CD4-positive, alpha-beta T cell treated with Interleukin-21 for 1 hour (primary cell): Measurements from ENCODE around the gene VRK3.
A peak's percentile ranks its signal among the peaks of the same experiment; 100 is the strongest.
"Not testable (repeated sequence)": the region's sequence is repeated elsewhere in the genome, so short reads cannot be mapped to it uniquely, and the experiment has no call there.

Experiments used
- DNase-seq: peaks from one replicate; pipeline ENCODE4 v3.0.0-alpha.2; 2020

The VRK3 gene

GRCh38 chr19:49986354-49986753 is 38.8 kb downstream of the VRK3 start:
- no peak for DNase-seq

DNA sequence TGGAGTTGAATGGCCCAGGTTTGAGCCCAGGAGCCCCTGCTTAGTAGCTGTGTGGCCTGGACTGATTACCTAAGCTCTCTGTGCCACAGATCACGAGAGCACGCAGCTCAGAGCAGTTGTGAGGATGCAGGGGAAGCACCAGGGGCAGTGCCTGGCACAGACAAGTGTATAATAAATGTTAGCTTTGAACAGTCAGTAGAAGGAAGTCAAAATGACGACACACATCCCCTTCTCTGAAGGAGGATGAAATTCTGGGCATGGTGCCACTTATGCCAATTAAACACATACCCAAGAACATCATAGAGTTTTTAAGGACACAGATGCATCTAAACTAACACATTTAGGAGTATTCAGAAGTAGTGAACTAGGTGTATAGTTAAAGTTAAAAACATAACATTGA is 39.3 kb downstream of the VRK3 start:
- no peak for DNase-seq

GRCh38 chr19:49984491-49984890 is 40.7 kb downstream of the VRK3 start:
- no peak for DNase-seq

DNA sequence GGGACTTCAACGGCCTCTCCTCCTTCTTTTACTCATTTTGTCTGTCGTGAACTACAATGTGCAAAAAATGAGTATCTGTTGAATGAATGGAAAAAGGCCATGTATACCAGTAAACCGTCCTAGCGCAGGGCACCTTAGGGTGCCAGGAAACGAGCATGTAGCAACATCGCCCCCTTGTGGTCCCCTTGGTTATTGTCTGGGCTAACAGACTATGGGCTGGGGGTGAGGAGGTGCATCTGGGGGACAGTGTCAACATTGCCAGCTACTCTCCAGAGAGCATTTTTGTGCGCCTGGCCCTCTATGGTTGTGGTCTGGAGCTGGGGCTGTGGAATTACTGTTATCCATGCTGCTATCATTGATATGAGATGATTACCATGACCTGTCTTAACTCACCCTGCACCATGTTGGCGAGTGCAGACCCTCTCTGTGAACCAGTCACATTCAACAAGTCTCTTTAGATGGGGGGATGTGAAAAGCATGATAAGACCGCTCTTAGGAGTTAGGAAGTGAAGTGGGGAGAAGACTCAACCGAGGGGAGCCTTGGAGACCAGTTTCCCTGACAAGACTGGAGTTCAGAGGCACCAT is 41.4 kb downstream of the VRK3 start:
- peak; percentile 77 for DNase-seq

- DNase-seq = no peak
Measured at GRCh38 chr19:49981603-49982593, 43.3 kb downstream of the VRK3 start.

DNA sequence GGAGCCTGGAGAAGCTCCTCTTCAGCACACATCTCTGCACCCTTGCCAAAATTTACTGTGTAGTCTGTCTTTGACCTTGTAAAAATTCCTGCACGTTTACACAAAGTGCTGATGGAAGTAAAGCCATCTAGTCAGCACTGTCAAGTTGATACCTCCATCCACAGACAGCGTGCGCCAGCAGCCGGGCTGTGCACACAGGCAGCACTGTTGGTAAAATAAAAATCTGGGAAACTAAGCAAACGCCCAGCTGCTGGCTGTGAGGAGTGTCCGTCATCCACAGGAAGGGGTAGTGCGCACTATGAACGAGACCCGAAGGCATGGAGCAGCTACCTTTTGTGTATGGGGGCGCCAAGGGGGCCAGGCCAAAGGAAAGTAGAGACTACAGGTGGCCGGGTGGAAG is 46.8 kb downstream of the VRK3 start:
- no peak for DNase-seq

GRCh38 chr19:49977881-49978280 is 47.3 kb downstream of the VRK3 start:
- no peak for DNase-seq

DNA sequence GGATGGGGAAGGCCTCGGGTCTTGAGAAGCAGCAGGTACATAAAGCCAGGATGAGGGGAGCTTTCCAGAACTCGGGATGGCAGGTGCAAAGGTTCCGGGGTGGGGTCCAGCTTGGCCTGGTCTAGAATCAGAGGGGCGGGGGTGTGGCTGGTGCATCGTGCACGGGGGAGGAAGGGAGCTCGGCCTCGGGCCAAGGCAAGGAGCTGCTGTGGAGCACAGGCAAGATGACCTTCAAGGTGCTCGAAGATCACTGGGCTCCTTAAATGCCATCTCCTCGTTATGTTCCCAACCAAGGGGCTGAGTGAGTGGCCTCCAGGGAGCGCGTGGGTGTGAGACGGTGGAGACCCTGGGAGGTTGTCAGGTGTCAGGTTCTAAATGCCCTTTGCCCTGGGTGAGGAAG is 48.1 kb downstream of the VRK3 start:
- DNase-seq = no peak

DNA sequence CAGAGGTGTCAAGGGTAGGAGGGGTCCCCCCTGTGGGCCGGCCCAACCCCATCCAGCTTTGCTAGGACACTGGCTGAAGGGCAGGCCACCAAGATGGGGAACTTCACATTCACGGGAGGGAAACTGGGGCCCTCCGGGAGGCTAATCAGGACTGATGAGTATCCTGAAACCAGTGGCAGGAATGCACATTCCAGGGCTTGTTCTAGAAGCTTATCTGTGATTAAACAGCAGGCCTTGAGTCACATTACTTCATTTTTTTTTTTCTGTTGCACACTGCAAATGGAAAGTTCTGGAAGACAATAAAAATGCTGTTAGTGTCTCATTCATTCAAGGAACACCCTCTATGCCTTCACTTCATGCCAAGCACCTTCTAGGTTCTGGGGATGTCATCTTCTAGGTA is 48.7 kb downstream of the VRK3 start:
- DNase-seq = no peak

DNA sequence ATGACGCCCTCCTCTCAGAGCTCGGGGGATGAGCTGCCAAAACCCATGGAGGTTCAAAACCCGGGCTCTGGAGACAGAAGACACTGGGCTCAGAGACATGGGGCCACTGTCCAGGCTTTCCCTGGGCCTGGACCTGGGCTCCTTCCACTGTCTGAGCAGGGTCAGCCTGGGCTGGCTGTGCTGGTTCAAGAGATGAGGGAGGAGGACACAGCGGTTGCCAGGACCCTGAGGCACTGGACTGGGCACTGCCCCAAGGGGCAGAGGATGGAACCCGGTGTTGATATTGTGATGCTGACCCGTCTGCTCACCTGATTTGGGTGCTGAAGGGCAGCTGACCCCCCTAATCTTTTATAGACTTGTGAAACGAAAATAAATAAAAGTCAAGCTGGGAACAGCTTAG is 50.1 kb downstream of the VRK3 start:
- no peak for DNase-seq

DNA sequence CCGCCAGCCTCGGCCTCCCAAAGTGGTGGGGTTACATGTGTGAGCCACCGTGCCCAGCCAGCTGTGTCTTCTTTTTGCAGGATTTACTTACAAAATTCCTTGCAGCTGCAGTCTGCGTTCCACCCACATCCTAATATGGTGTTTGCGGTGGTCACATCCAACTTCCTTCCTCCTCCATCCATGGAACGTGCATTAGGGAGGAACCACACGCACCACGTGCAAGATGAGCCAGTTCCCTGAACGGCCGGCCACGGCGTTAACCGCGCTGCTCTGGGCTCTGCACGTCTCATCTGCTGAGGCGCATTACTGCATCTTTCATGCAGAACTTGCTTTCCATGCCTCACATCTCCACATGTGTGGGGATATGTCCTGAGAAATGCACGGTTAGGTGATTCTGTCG is 51.2 kb downstream of the VRK3 start:
- no peak for DNase-seq

- no peak for DNase-seq
Measured at GRCh38 chr19:49972841-49973240, 52.3 kb downstream of the VRK3 start.

- no peak for DNase-seq
Measured at GRCh38 chr19:49971991-49972411, 53.2 kb downstream of the VRK3 start.

DNA sequence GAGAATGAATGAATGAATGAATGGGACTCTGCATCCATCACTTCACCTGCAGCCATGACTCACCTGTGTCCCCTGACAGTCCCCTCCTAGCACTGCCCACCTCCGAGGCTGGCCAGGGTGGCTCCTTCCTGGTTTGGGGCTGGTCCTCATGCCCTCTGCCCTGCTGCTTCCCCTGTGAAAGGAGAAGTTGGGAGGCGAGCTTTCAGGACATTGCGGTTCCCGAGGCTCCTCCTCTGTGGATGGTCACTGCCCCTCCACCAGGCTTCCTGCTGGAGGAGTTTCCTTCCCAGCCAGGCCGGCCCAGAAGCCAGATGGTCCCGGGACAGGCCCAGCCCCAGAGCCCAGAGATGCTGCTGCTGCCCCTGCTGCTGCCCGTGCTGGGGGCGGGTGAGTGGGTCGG is 55.8 kb downstream of the VRK3 start:
- DNase-seq = not testable (repeated sequence)

- DNase-seq = no peak
Measured at GRCh38 chr19:49968279-49968922, 56.8 kb downstream of the VRK3 start.

DNA sequence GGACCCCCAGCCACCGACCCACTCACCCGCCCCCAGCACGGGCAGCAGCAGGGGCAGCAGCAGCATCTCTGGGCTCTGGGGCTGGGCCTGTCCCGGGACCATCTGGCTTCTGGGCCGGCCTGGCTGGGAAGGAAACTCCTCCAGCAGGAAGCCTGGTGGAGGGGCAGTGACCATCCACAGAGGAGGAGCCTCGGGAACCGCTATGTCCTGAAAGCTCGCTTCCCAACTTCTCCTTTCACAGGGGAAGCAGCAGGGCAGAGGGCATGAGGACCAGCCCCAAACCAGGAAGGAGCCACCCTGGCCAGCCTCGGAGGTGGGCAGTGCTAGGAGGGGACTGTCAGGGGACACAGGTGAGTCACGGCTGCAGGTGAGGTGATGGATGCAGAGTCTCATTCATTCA is 64.2 kb downstream of the VRK3 start, which contains the start of gene SIGLEC11:
Gene SIGLEC11, minus strand, starts transcription at position 193 of the 400 bp plus-strand sequence. Its CDS starts 91 bp downstream, at position 102.
- not testable (repeated sequence) for DNase-seq

DNA sequence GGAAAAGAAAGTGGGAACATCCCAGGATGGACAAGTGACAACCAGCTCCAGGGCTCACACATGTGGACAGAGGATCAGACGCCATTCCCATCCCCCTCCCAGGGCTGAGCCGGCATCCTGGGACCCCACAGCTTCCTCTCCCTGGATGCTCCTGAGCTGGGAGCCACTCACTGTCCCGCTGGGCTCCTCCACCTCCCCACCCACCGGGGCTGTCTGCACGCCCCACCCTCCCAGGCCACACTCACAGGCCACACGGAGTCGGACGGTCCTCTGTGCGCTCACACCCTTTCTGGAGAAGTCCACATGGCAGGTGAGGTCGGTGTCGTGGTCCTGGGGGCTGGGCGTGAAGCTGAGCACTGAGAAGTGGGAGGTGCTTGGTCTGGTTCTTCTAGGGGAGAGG is 65.3 kb downstream of the VRK3 start:
- not testable (repeated sequence) for DNase-seq

- not testable (repeated sequence) for DNase-seq
Measured at GRCh38 chr19:49958596-49958995, 66.6 kb downstream of the VRK3 start.

DNA sequence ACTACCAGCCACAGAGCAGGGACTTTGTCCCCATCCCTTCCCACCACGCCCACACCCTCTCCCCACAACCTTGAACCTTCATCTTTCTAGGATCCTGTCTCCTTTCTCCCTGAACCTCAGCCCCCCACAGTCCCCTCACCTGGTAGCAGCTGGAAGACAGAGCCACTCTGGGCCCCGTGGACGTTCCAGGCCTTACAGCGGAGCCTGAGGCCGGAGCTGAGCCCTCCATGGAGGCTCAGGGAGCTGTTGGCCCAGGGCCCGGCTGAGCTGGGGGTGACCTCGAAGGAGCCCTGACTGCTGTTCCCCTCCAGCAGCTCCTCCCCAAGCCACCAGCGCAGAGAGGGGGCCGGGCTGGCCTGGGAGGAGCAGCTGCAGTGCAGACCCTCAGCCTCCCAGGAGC is 67.0 kb downstream of the VRK3 start:
- DNase-seq = not testable (repeated sequence)

- DNase-seq = no peak
Measured at GRCh38 chr19:49957262-49957915, 67.8 kb downstream of the VRK3 start.

DNA sequence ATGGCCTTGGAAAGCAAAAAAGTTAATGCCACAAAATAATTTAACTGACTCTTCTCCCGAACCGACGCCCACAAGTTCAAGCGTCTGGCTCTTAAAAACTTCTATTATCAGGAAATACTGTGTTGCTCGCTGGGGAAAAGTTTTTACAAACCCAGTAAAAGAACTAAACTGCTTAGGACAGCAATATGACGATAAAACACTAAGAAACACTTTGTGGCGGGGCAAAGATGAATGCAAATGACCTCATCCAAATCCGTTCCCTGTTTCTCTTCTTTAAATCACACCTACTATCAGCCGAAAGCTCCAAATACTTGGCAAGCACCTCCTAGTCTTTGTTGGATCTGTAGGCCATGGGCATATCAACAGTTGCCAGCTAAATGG is 69.1 kb downstream of the VRK3 start:
- no peak for DNase-seq

DNA sequence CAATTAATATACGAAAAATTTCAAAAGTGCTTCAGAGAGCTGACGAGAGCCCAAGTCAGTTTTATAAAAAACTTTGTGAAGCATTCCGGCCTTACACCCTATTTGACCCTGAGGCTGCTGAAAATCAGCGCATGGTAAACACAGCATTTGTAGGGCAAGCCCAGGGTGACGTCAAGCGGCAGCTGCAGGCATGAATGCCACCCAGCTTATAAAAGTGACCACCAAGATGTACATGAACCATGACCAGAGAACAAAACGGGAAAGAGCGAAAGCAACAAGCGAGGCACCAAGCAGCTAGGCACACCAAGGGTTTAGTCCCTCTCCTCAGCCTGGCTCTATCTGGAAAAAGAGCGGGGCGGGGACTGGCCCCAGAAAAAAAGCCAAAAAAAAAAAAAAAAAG is 70.2 kb downstream of the VRK3 start:
- no peak for DNase-seq
